MCF 10A (cell line): Measurements from ENCODE around the gene LSM14B. TPM values are rescaled to one million over a fixed set of nuclear protein-coding genes. Genes with fewer than 3 reads are reported as not detected.

Experiments
- BruUV-seq: library from RNA; stranded (reverse); fragments of 400-500 nt; replicated peaks from 2 replicates; lab custom pipeline; 2021; lab: Mats Ljungman, UMichigan
- CTCF ChIA-PET: fragments of 300-600 bp; sonication (Branson Sonifier 250); formaldehyde crosslinking; extraction: SDS; loops from one replicate; lab custom pipeline; 2021; ENCODE audit warnings: antibody characterized with exemption, inconsistent platforms; lab: Yijun Ruan, JAX
- POLR2A ChIA-PET: fragments of 300-600, 350-650 bp; sonication (Branson Sonifier 250); formaldehyde crosslinking; extraction: SDS; loops from one replicate; lab custom pipeline; 2020; ENCODE audit warnings: antibody characterized with exemption, inconsistent platforms; lab: Yijun Ruan, JAX
- DNase-seq: peaks from one replicate; pipeline ENCODE4 v3.0.0-alpha.2; 2018; ENCODE audit not compliant: unreplicated experiment
- H3K27ac Mint-ChIP-seq: one replicate; pipeline ENCODE4 v1.8.0; 2022; ENCODE audit warnings: mild to moderate bottlenecking, low read depth, mixed read lengths; ENCODE audit not compliant: unreplicated experiment
- H3K27me3 Mint-ChIP-seq: one replicate; pipeline ENCODE4 v1.8.0; 2022; ENCODE audit warnings: mixed read lengths; ENCODE audit not compliant: insufficient read depth, unreplicated experiment
- H3K36me3 Mint-ChIP-seq: one replicate; pipeline ENCODE4 v1.8.0; 2022; ENCODE audit warnings: mild to moderate bottlenecking, moderate library complexity, mixed read lengths; ENCODE audit not compliant: insufficient read depth, unreplicated experiment
- H3K4me1 Mint-ChIP-seq: one replicate; pipeline ENCODE4 v1.8.0; 2022; ENCODE audit warnings: mixed read lengths; ENCODE audit not compliant: insufficient read depth, unreplicated experiment
- H3K4me3 Mint-ChIP-seq: one replicate; pipeline ENCODE4 v1.8.0; 2022; ENCODE audit warnings: mild to moderate bottlenecking, moderate library complexity, mixed read lengths; ENCODE audit not compliant: unreplicated experiment
- H3K9me3 Mint-ChIP-seq: one replicate; pipeline ENCODE4 v1.8.0; 2022; ENCODE audit warnings: mixed read lengths; ENCODE audit not compliant: unreplicated experiment
- intact Hi-C: fragments of 100-400 bp; cut with micrococcal nuclease; formaldehyde crosslinking; loops from 2 replicates; pipeline ENCODE4 v1.14.1; 2022
- total RNA-seq: library from RNA; stranded (reverse); gene quantifications from 2 replicates; pipeline ENCODE4 v1.2.3, GENCODE V29; 2022
- TF ChIP-seq, protein P1 (sequence below): fragments of 200-600 bp; IDR thresholded peaks from one replicate; pipeline ENCODE4 v1.8.0; 2022; ENCODE audit warnings: antibody characterized with exemption, mild to moderate bottlenecking; ENCODE audit not compliant: unreplicated experiment

LSM14B gene
- total RNA-seq, 1 experiment from 2014 or later, result 35.1 TPM

DNA sequence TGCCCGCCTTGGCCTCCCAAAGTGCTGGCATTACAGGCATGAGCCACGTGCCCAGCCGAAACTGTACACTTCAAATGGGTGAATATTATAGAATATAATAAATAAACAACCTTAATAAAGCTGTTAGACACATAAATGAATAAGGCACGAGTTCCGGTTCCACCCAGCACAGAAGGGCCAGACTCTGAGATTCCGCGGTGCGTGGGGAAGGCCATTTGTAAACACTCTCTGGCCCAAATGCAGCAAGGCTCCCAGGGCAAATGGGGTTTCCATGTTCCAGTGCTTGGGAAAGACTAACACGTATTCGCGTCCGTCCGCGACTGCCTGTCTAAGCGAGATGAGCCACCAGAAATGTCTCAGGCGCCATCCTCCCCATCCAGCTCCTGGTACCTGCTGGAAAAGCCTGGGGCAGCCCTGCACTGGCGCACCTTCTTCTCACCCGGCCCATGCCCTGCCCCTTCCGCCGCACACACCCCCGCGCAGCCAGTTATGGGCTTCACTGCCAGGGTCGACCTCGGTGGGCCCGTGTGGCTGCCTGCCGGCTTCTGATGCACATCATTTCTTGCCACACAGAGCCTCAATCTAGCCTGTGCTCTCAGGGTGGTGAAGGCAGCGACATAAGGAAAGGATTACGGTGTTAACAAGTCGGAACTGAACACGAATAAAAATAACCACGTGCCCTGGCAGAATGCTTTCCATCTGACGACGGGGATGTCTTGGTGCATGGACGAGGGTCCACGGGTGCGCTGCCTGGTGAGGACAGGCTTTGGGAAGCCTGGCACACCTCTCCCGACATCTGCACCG is 5.5 kb upstream of the LSM14B start:
- intact Hi-C loops, result no loop called here
- no peak for DNase-seq
- H3K4me3 Mint-ChIP-seq, result no peak overlapping the region
- no TSS peak for BruUV-seq
- no peaks in the 10 kb centered on the region for H3K9me3 Mint-ChIP-seq
- H3K36me3 Mint-ChIP-seq, result peaks cover 11% of the 10 kb centered on the region
- TF ChIP-seq, protein P1, sequence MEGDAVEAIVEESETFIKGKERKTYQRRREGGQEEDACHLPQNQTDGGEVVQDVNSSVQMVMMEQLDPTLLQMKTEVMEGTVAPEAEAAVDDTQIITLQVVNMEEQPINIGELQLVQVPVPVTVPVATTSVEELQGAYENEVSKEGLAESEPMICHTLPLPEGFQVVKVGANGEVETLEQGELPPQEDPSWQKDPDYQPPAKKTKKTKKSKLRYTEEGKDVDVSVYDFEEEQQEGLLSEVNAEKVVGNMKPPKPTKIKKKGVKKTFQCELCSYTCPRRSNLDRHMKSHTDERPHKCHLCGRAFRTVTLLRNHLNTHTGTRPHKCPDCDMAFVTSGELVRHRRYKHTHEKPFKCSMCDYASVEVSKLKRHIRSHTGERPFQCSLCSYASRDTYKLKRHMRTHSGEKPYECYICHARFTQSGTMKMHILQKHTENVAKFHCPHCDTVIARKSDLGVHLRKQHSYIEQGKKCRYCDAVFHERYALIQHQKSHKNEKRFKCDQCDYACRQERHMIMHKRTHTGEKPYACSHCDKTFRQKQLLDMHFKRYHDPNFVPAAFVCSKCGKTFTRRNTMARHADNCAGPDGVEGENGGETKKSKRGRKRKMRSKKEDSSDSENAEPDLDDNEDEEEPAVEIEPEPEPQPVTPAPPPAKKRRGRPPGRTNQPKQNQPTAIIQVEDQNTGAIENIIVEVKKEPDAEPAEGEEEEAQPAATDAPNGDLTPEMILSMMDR, result no peak
- no peaks in the 10 kb centered on the region for H3K4me1 Mint-ChIP-seq
- no peaks in the 10 kb centered on the region for H3K27me3 Mint-ChIP-seq
- ChIA-PET CTCF (no interaction called here), POLR2A (no interaction called here)
- H3K27ac Mint-ChIP-seq, result no peak overlapping the region

DNA sequence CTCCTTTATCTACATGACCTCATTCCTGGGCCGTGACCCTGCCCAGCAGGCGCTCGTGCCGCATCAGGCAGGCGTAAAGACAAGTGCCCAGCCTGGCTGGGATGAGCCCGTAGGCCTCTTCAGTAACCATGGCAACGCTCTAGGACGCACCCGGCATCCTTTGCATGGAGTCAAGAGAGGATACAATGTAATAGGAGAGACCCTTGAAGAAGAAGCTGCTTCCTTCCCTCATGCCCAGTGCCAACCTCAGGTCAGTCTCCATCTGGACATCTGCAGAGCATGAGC is 5.0 kb upstream of the LSM14B start:
- ChIA-PET POLR2A (no interaction called here), CTCF (no interaction called here)
- Mint-ChIP-seq H3K9me3 (no peaks in the 10 kb centered on the region), H3K4me1 (no peaks in the 10 kb centered on the region), H3K4me3 (no peak overlapping the region), H3K27me3 (no peaks in the 10 kb centered on the region), H3K36me3 (peaks cover 11% of the 10 kb centered on the region), H3K27ac (no peak overlapping the region)
- no TSS peak for BruUV-seq
- TF ChIP-seq, protein P1, result no peak
- DNase-seq, result no peak
- intact Hi-C loops, result no loop called here

DNA sequence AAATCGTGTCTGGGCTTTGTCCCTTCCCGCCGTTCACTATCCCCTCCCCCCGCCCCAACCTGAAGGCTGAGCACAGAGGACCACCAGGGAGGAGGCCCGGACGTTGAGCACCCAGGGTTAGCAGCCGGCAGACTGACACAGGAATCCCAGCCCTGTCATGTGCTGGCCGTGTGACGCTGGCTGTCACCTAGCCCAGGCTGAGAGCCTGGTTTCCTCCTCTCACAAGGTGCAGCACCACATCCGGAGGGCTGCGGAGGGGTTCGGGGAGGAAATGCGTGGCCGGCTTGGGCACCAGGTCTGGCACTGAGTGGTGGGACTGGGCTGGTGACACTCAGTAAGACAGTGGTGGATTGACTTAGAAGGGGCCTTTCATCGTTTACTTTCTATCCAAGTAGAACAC is 4.6 kb upstream of the LSM14B start:
- TF ChIP-seq, protein P1, result no peak
- H3K27ac Mint-ChIP-seq, result no peak overlapping the region
- POLR2A ChIA-PET, result no interaction called here
- H3K27me3 Mint-ChIP-seq, result no peaks in the 10 kb centered on the region
- no peaks in the 10 kb centered on the region for H3K4me1 Mint-ChIP-seq
- peaks cover 10% of the 10 kb centered on the region for H3K36me3 Mint-ChIP-seq
- intact Hi-C loops, result no loop called here
- no TSS peak for BruUV-seq
- no peaks in the 10 kb centered on the region for H3K9me3 Mint-ChIP-seq
- H3K4me3 Mint-ChIP-seq, result no peak overlapping the region
- CTCF ChIA-PET, result interaction anchor here (0.7 kb wide), 1 partner anchor 62 kb away, joined by 3 read pairs; no protein-coding TSS in a partner anchor
- DNase-seq, result no peak

DNA sequence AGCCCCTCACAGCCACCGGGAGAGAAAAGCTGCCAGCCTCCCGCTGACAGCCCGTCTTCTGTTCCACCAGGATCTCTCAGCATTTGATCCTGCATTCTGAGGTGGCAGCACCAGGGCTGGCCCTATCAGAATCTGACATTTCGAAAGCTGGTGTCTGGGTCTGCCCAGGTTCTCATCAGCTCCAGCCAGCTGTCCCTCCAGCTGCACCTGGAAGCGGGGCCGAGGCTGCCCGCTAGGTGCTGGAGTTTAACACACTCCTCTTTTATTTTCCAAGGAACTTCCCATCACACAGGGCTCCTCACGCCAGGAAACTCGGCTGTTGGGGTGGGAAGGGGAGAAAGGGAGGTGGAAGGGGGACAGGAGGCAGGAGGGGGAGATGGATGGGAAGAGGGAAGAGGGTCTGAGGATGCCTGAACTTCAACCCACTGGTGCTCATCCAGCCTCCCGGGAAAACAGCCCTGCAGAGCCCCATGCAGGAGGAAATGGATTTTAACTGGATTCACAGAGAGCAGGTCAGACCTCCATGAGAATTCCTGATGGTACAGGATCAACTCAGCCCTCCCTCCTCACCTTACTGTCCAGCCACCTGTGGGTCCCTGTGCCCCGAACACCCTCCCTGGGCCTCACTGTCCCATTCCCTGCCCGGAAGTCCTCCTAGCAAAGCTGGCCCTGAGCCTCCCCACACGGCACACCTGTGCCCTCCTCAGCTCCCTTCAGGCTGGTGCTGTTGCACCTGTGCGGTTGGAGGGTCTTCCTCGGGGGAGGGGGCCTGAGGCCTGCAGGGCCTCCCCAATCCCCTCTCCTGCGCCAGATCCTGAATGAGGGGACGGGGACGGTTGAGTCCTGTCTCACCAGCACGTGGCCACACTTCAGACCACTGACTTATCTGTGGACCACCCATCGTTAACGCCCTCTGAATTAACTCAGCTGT is 3.9 kb upstream of the LSM14B start:
- intact Hi-C loops, result no loop called here

More for the DNA sequence above, 3.9 kb upstream of the LSM14B start:
- Mint-ChIP-seq H3K9me3 (no peaks in the 10 kb centered on the region), H3K36me3 (peaks cover 6% of the 10 kb centered on the region), H3K4me3 (no peak overlapping the region), H3K27ac (no peak overlapping the region), H3K4me1 (peaks cover under 1% of the 10 kb centered on the region), H3K27me3 (no peaks in the 10 kb centered on the region)
- CTCF ChIA-PET, result interaction anchor here (0.6 to 0.7 kb wide), 4 partner anchors 16 to 99 kb away, joined by 3 to 4 read pairs (median 4); no protein-coding TSS in a partner anchor
- BruUV-seq, result no TSS peak
- DNase-seq, result no peak
- TF ChIP-seq, protein P1, result no peak
- POLR2A ChIA-PET, result interaction anchor here (6.9 kb wide), 1 partner anchor 50 kb away, joined by 110 read pairs; the partner anchor contains the start of gene TAF4
